IMR-90 (cell line): ENCODE measurements around the gene ANKRD7. TPM values are rescaled to one million over a fixed set of nuclear protein-coding genes. Genes with fewer than 3 reads are reported as not detected.

Experiments used
- ATAC-seq: fragments of 200-7000 bp; cut with Tn5 transposase; 2 replicates; pipeline ENCODE4 v1.9.1; 2020; ENCODE audit warnings: low read depth, mild to moderate bottlenecking, moderate library complexity
- BruUV-seq: library from RNA; stranded (reverse); fragments of 400-500 nt; replicated peaks from 2 replicates; lab custom pipeline; 2021; lab: Mats Ljungman, UMichigan
- CTCF ChIA-PET: fragments of 300-600 bp; formaldehyde crosslinking; extraction: SDS; loops from one replicate; lab custom pipeline; 2021; ENCODE audit warnings: antibody characterized with exemption; lab: Yijun Ruan, JAX
- POLR2A ChIA-PET: fragments of 300-600 bp; sonication (Branson Sonifier 250); formaldehyde crosslinking; loops from one replicate; lab custom pipeline; 2022; ENCODE audit warnings: antibody characterized with exemption; ENCODE audit not compliant: unreplicated experiment; lab: Charles Lee
- DNase-seq: peaks from one replicate; pipeline ENCODE4 v3.0.0; 2013
- H2AFZ ChIP-seq: replicated peaks from 2 replicates; pipeline ENCODE3; 2013; ENCODE audit warnings: low read length, mild to moderate bottlenecking; ENCODE audit not compliant: poor library complexity
- H2AK5ac ChIP-seq: 2 replicates; pipeline ENCODE4 v1.6.1; 2013; ENCODE audit warnings: low read depth, low read length, inconsistent platforms
- H2AK9ac ChIP-seq: replicated peaks from 2 replicates; pipeline ENCODE3; 2013; ENCODE audit warnings: mild to moderate bottlenecking, low read depth, low read length, moderate library complexity; ENCODE audit not compliant: poor library complexity
- H2BK120ac ChIP-seq: 2 replicates; pipeline ENCODE4 v1.6.1; 2013; ENCODE audit warnings: low read depth, low read length, inconsistent platforms
- H2BK15ac ChIP-seq: 3 replicates; pipeline ENCODE4 v1.6.1; 2013; ENCODE audit warnings: low read depth, low read length, inconsistent platforms
- H2BK20ac ChIP-seq: 2 replicates; pipeline ENCODE4 v1.6.1; 2013; ENCODE audit warnings: low read depth, mild to moderate bottlenecking, inconsistent platforms, low read length, moderate library complexity
- H2BK5ac ChIP-seq: 2 replicates; pipeline ENCODE4 v1.6.1; 2013; ENCODE audit warnings: mild to moderate bottlenecking, low read depth, low read length, inconsistent platforms; ENCODE audit not compliant: poor library complexity, severe bottlenecking
- H3K14ac ChIP-seq: replicated peaks from 2 replicates; pipeline ENCODE4 v1.6.1; 2013; ENCODE audit warnings: low read depth, low read length, inconsistent platforms
- H3K18ac ChIP-seq: 2 replicates; pipeline ENCODE4 v1.6.1; 2013; ENCODE audit warnings: low read depth, low read length, control low read depth
- H3K23ac ChIP-seq: 2 replicates; pipeline ENCODE4 v1.6.1; 2013; ENCODE audit warnings: low read depth, low read length, inconsistent platforms
- H3K27ac ChIP-seq: 2 replicates; pipeline ENCODE4 v1.5.1; 2013; ENCODE audit warnings: mild to moderate bottlenecking, control low read depth, low read length; ENCODE audit not compliant: insufficient read depth
- H3K27me3 ChIP-seq: 2 replicates; pipeline ENCODE4 v1.6.1; 2013; ENCODE audit warnings: low read length; ENCODE audit not compliant: control insufficient read depth, insufficient read depth
- H3K36me3 ChIP-seq: 2 replicates; pipeline ENCODE4 v1.6.1; 2013; ENCODE audit warnings: low read length, mixed read lengths; ENCODE audit not compliant: control insufficient read depth, insufficient read depth
- H3K4ac ChIP-seq: 2 replicates; pipeline ENCODE4 v1.6.1; 2013; ENCODE audit warnings: low read depth, low read length, inconsistent platforms
- H3K4me1 ChIP-seq: 2 replicates; pipeline ENCODE4 v1.6.1; 2013; ENCODE audit warnings: low read length, mixed read lengths; ENCODE audit not compliant: control insufficient read depth, insufficient read depth
- H3K4me2 ChIP-seq: 2 replicates; pipeline ENCODE4 v1.6.1; 2013; ENCODE audit warnings: low read depth, mild to moderate bottlenecking, control low read depth, low read length, moderate library complexity
- H3K4me3 ChIP-seq: 2 replicates; pipeline ENCODE4 v1.5.1; 2013; ENCODE audit warnings: low read depth, mild to moderate bottlenecking, control low read depth, low read length, moderate library complexity; ENCODE audit not compliant: insufficient read depth
- H3K56ac ChIP-seq: 2 replicates; pipeline ENCODE4 v1.6.1; 2013; ENCODE audit warnings: low read length, inconsistent platforms; ENCODE audit not compliant: insufficient read depth; ENCODE audit errors: extremely low read depth
- H3K79me1 ChIP-seq, 2 experiments: 2 replicates each; pipeline ENCODE4 v1.6.1; 2013; ENCODE audit warnings: low read length in 2 of 2, inconsistent platforms in 1 of 2, low read depth in 1 of 2
- H3K9ac ChIP-seq: 2 replicates; pipeline ENCODE4 v1.6.1; 2013; ENCODE audit warnings: low read depth, low read length, control low read depth
- H3K9me1 ChIP-seq: 2 replicates; pipeline ENCODE4 v1.6.1; 2013; ENCODE audit warnings: low read length, inconsistent platforms; ENCODE audit not compliant: insufficient read depth
- H3K9me3 ChIP-seq: 2 replicates; pipeline ENCODE4 v1.6.1; 2013; ENCODE audit warnings: low read length; ENCODE audit not compliant: control insufficient read depth, insufficient read depth
- H4K20me1 ChIP-seq: 2 replicates; pipeline ENCODE4 v1.6.1; 2013; ENCODE audit warnings: low read length, inconsistent platforms; ENCODE audit not compliant: insufficient read depth
- H4K5ac ChIP-seq: 2 replicates; pipeline ENCODE4 v1.6.1; 2013; ENCODE audit warnings: mild to moderate bottlenecking, low read depth, low read length, control low read depth
- H4K8ac ChIP-seq, 2 experiments: 2 replicates each; pipeline ENCODE4 v1.6.1; 2013; ENCODE audit warnings: low read depth in 2 of 2, low read length in 2 of 2, control low read depth in 1 of 2, inconsistent platforms in 1 of 2
- H4K91ac ChIP-seq: 2 replicates; pipeline ENCODE4 v1.6.1; 2013; ENCODE audit warnings: low read depth, low read length, inconsistent platforms; ENCODE audit not compliant: insufficient read depth
- MAFK ChIP-seq: IDR thresholded peaks from 2 replicates; pipeline ENCODE4 v1.6.1; 2012; ENCODE audit warnings: low read depth, low read length, improper control_type of control experiment
- MAZ ChIP-seq: IDR thresholded peaks from 2 replicates; pipeline ENCODE4 v1.6.1; 2012; ENCODE audit warnings: low read depth, mild to moderate bottlenecking, low read length, improper control_type of control experiment, moderate library complexity, borderline replicate concordance
- WGBS, 2 experiments: methylation state at CpG; one replicate each; pipeline versions ENCODE4 v1.1.5 to v1.1.7; 2013; ENCODE audit warnings: missing lambda C conversion rate in 2 of 2; ENCODE audit not compliant: insufficient read length in 1 of 2; ENCODE audit errors: extremely low coverage in 2 of 2; 5-methylcytosine and 5-hydroxymethylcytosine counted together
- dilution Hi-C: fragments of 300-500 bp; cut with HindIII; formaldehyde crosslinking; loops from one replicate; pipeline ENCODE4 v1.14.3; 2018; ENCODE audit warnings: low sequenced_read_pairs; ENCODE audit not compliant: unreplicated experiment
- in situ Hi-C: fragments of 300-500 bp; cut with MboI; formaldehyde crosslinking; loops from 3 replicates; pipeline ENCODE4 v1.14.3; 2019; ENCODE audit warnings: low sequenced_read_pairs, inconsistent platforms, mixed read lengths
- intact Hi-C: fragments of 100-400 bp; cut with micrococcal nuclease; formaldehyde crosslinking; loops from 2 replicates; pipeline ENCODE4 v1.10.0; 2022
- polyA plus RNA-seq, 3 experiments: library from polyadenylated mRNA; depleted of rRNA; stranded (reverse); fragments of >200 nt; gene quantifications; 2 replicates each; pipeline ENCODE4 v1.2.3, GENCODE V29; 2012; ENCODE audit warnings: low replicate concordance in 1 of 3
- total RNA-seq: library from RNA; depleted of rRNA; stranded (reverse); fragments of >200 nt; gene quantifications from 2 replicates; pipeline ENCODE4 v1.2.3, GENCODE V29; 2012

ANKRD7 gene
- total and polyA plus RNA-seq, 2 of the 4 experiments (the other 2 are of a cell fraction): 0.17 to 0.18 TPM

- no peaks in the 10 kb centered on the region for H3K9me3 ChIP-seq
- peak overlapping the region; percentile 77 for H4K91ac ChIP-seq
- H3K56ac ChIP-seq: peak overlapping the region; percentile 97
- peak overlapping the region; percentile 62; the same call in 1 of the 2 replicates for H3K18ac ChIP-seq
- H2AFZ ChIP-seq: peak overlapping the region; percentile 87
- no peak for ATAC-seq
- no TSS peak for BruUV-seq
- H2BK20ac ChIP-seq: no peak overlapping the region
- H3K27ac ChIP-seq: peak overlapping the region; percentile 80
- H3K36me3 ChIP-seq: peaks cover under 1% of the 10 kb centered on the region
- H3K4me1 ChIP-seq: no peaks in the 10 kb centered on the region
- H3K4me3 ChIP-seq: peak overlapping the region; percentile 74
- intact Hi-C loops: loop anchor here (5.0 kb wide), 1 partner anchor 311 kb away; the partner anchor contains the start of gene CTTNBP2
- dilution Hi-C loops: no loop called here
- no peak overlapping the region; the same call in 1 of the 2 replicates for H2AK5ac ChIP-seq
- ChIA-PET POLR2A (no interaction called here), CTCF (interaction anchor here (0.7 kb wide), 1 partner anchor 13 kb away, joined by 3 read pairs; no protein-coding TSS in a partner anchor)
- peak overlapping the region; percentile 89 for H2BK5ac ChIP-seq
- peak overlapping the region; percentile 87 for H4K5ac ChIP-seq
- in situ Hi-C loops: no loop called here
- peak overlapping the region; percentile 99 for H3K14ac ChIP-seq
- H3K79me1 ChIP-seq: peaks cover 13 to 35% of the 10 kb centered on the region in 2 experiments; a peak in 3 of 4 replicates
- no peak overlapping the region for H2AK9ac ChIP-seq
- peak overlapping the region; percentile 97 for H3K23ac ChIP-seq
- peak overlapping the region; percentile 83 for H3K4me2 ChIP-seq
- H2BK15ac ChIP-seq: no peak overlapping the region
- H3K4ac ChIP-seq: peak overlapping the region; percentile 95
- no peak for DNase-seq
- H2BK120ac ChIP-seq: no peak overlapping the region; the same call in 1 of the 2 replicates
- no CpG with 5 or more reads among the region's 13 CpGs for WGBS, 2 experiments
- H4K20me1 ChIP-seq: no peaks in the 10 kb centered on the region; the same call in 1 of the 2 replicates
- H3K27me3 ChIP-seq: no peaks in the 10 kb centered on the region
- no peaks in the 10 kb centered on the region for H3K9me1 ChIP-seq
- peak overlapping the region; percentile 97 to 98 for H4K8ac ChIP-seq
- TF ChIP-seq MAFK (peak; percentile 97), MAZ (no peak)
- H3K9ac ChIP-seq: peak overlapping the region; percentile 97
These were observed 41.7 kb upstream of the ANKRD7 start for GRCh38 chr7:118182593-118183427.
